K562 (cell line): ENCODE measurements around the gene MAP4K1. TPM values are rescaled to one million over a fixed set of nuclear protein-coding genes. Genes with fewer than 3 reads are reported as not detected.

Source experiments
- ATF7 ChIP-seq: fragments of 450-650 bp; IDR thresholded peaks from 2 replicates; pipeline ENCODE4 v1.7.1; 2014; ENCODE audit warnings: mild to moderate bottlenecking, moderate library complexity
- BRF1 ChIP-seq: IDR thresholded peaks from 3 replicates; pipeline ENCODE4 v1.6.1; 2011; ENCODE audit warnings: borderline replicate concordance, mild to moderate bottlenecking; ENCODE audit not compliant: insufficient read length; ENCODE audit errors: extremely low read depth
- CEBPG ChIP-seq, 3 experiments: fragments of 200-800 bp in 1 of 3; sonication (Bioruptor generic) in 1 of 3; sonication (generic) in 1 of 3; formaldehyde crosslinking in 1 of 3; IDR thresholded peaks in 2 of 3; conservative IDR thresholded peaks in 1 of 3; 2 replicates each; pipeline versions ENCODE4 v1.6.1 to v1.8.0; 2016 to 2022; ENCODE audit warnings: missing compliant biosample characterization in 2 of 3, missing genetic modification characterization in 2 of 3, mild to moderate bottlenecking in 1 of 3, missing genetic modification reagents in 1 of 3
- CREBBP ChIP-seq: IDR thresholded peaks from one replicate; pipeline ENCODE4 v1.6.1; 2012; ENCODE audit warnings: low read depth, mild to moderate bottlenecking, control low read depth, inconsistent platforms, low read length
- ELK3 ChIP-seq: fragments of 450-650 bp; formaldehyde crosslinking; IDR thresholded peaks from 2 replicates; pipeline ENCODE4 v1.4.0; 2020; ENCODE audit warnings: mild to moderate bottlenecking
- FOXM1 ChIP-seq, 2 experiments: fragments of 450-650 bp in 1 of 2; sonication (generic) in 1 of 2; formaldehyde crosslinking in 1 of 2; IDR thresholded peaks; 2 replicates each; pipeline versions ENCODE4 v1.6.1 to v1.9.0; 2017 to 2022; ENCODE audit warnings: low read depth in 2 of 2, mild to moderate bottlenecking in 2 of 2, missing genetic modification reagents in 1 of 2, moderate library complexity in 1 of 2
- HSF4 ChIP-seq: fragments of 250-450 bp; sonication (Bioruptor Pico); IDR thresholded peaks from 2 replicates; pipeline ENCODE4 v2.1.2; 2022; ENCODE audit warnings: mild to moderate bottlenecking, moderate library complexity, borderline replicate concordance
- ID3 ChIP-seq, 2 experiments: fragments of 250-450 bp in 1 of 2; fragments of 450-650 bp in 1 of 2; sonication (Bioruptor Pico) in 1 of 2; IDR thresholded peaks; 2 replicates each; pipeline versions ENCODE4 v1.6.1 to v1.8.0; 2016 to 2021; ENCODE audit warnings: mild to moderate bottlenecking in 2 of 2, moderate library complexity in 2 of 2, missing compliant biosample characterization in 1 of 2, missing genetic modification characterization in 1 of 2
- NR4A1 ChIP-seq, 2 experiments: fragments of 250-450 bp in 1 of 2; fragments of 450-650 bp in 1 of 2; sonication (Bioruptor Pico) in 1 of 2; IDR thresholded peaks; 2 replicates each; pipeline versions ENCODE4 v1.4.0 to v1.6.1; 2016 to 2020; ENCODE audit warnings: mild to moderate bottlenecking in 2 of 2, missing compliant biosample characterization in 1 of 2, missing genetic modification characterization in 1 of 2, moderate library complexity in 1 of 2
- PHF20 ChIP-seq: fragments of 450-650 bp; IDR thresholded peaks from 2 replicates; pipeline ENCODE4 v1.6.1; 2018; ENCODE audit not compliant: partially characterized antibody
- PHTF2 ChIP-seq: fragments of 250-450 bp; sonication (Bioruptor Pico); IDR thresholded peaks from 2 replicates; pipeline ENCODE4 v1.5.0; 2021; ENCODE audit warnings: mild to moderate bottlenecking
- SMAD4 ChIP-seq: fragments of 250-450 bp; sonication (Bioruptor Pico); conservative IDR thresholded peaks from 2 replicates; pipeline ENCODE4 v1.8.0; 2021; ENCODE audit warnings: inconsistent platforms, mild to moderate bottlenecking, moderate library complexity
- SMARCE1 ChIP-seq: fragments of 450-650 bp; IDR thresholded peaks from 2 replicates; pipeline ENCODE4 v1.7.1; 2016; ENCODE audit warnings: mild to moderate bottlenecking
- TAF15 ChIP-seq: fragments of 200-400 bp; formaldehyde crosslinking; IDR thresholded peaks from 2 replicates; pipeline ENCODE4 v1.6.1; 2017; ENCODE audit warnings: mild to moderate bottlenecking, low read depth, low read length, moderate library complexity
- THRB ChIP-seq: fragments of 450-650 bp; formaldehyde crosslinking; conservative IDR thresholded peaks from 2 replicates; pipeline ENCODE4 v1.4.0; 2022; ENCODE audit warnings: mild to moderate bottlenecking, missing genetic modification characterization
- USF1 ChIP-seq: sonication (generic); formaldehyde crosslinking; IDR thresholded peaks from 2 replicates; pipeline ENCODE4 v1.9.0; 2022; ENCODE audit warnings: mild to moderate bottlenecking, missing genetic modification reagents
- XRCC4 ChIP-seq: IDR thresholded peaks from one replicate; pipeline ENCODE4 v1.6.1; 2011; ENCODE audit not compliant: insufficient read depth, insufficient read length; ENCODE audit errors: extremely low read depth
- ZBTB2 ChIP-seq: fragments of 450-650 bp; IDR thresholded peaks from 2 replicates; pipeline ENCODE4 v1.6.1; 2016; ENCODE audit warnings: antibody characterized with exemption
- ZNF311 ChIP-seq: fragments of 250-450 bp; sonication (Bioruptor Pico); IDR thresholded peaks from 2 replicates; pipeline ENCODE4 v1.4.0; 2020; ENCODE audit warnings: mild to moderate bottlenecking, moderate library complexity
- polyA plus RNA-seq, 8 experiments: library from polyadenylated mRNA; depleted of rRNA in 4 of 8; stranded (reverse) in 5 of 8; unstranded in 3 of 8; fragments of >200 nt; fragmentation: Nextera tagmentation in 2 of 8; fragmentation: Illumina TruSeq in 1 of 8; extraction: Ambion mirVana in 2 of 8; extraction: Trizol in 1 of 8; gene quantifications; 2 replicates each; pipeline versions ENCODE4 v1.2.1 to v1.2.3, GENCODE V29; 2011 to 2014; ENCODE audit warnings: inconsistent platforms in 1 of 8, missing spikeins in 1 of 8
- total RNA-seq, 7 experiments: library from RNA; depleted of rRNA in 6 of 7; stranded (reverse); fragments of >200 nt in 6 of 7; fragmentation: Illumina TruSeq in 2 of 7; extraction: Trizol in 2 of 7; gene quantifications; 2 replicates each; pipeline versions ENCODE4 v1.2.1 to v1.2.3, GENCODE V29; 2011 to 2021; ENCODE audit warnings: low replicate concordance in 1 of 7

MAP4K1 gene
- total and polyA plus RNA-seq, 9 of the 15 experiments (the other 6 are each of a cell fraction or from before 2014, with no cell fraction given): 0.14 to 3.2 (median 0.73) TPM; not detected in 1

GRCh38 chr19:38543807-38544568 is 73.8 kb downstream of the MAP4K1 start (continued):
- no peak for TF ChIP-seq CREBBP
- no peak for TF ChIP-seq ELK3 (CRISPR knock-in tag)
- no peak for TF ChIP-seq BRF1
- peak; percentile 52; the same call in 1 of the 2 replicates for TF ChIP-seq THRB
- peak; percentile 98 for TF ChIP-seq SMARCE1
- peak; percentile 49 for TF ChIP-seq PHF20
- TF ChIP-seq HSF4: no peak
- peak; percentile 91 for TF ChIP-seq FOXM1 (IDR thresholded peaks at IDR 0.05; ENCODE audit: low read depth)
- no peak for TF ChIP-seq FOXM1 (CRISPR knock-in tag; IDR thresholded peaks at IDR 0.05; ENCODE audit: low read depth)
- no peak; the same call in 1 of the 2 replicates for TF ChIP-seq SMAD4 (CRISPR knock-in tag)
- peak; percentile 88 for TF ChIP-seq CEBPG (CRISPR knock-in tag; IDR thresholded peaks at IDR 0.05)
- peak; percentile 85 to 88 for TF ChIP-seq CEBPG (tag; conservative IDR thresholded peaks at IDR 0.05 in 1 of 2, IDR thresholded peaks at IDR 0.05 in 1 of 2)
- no peak for TF ChIP-seq NR4A1 (CRISPR knock-in tag; IDR thresholded peaks at IDR 0.05)
- no peak for TF ChIP-seq NR4A1 (tag; IDR thresholded peaks at IDR 0.05)
- TF ChIP-seq XRCC4: no peak
- TF ChIP-seq PHTF2 (CRISPR knock-in tag): no peak
- peak; percentile 97 for TF ChIP-seq ATF7
- TF ChIP-seq TAF15: no peak
- peak; percentile 83 for TF ChIP-seq ZBTB2
- TF ChIP-seq ID3 (CRISPR knock-in tag; IDR thresholded peaks at IDR 0.05): no peak
- no peak; the same call in 1 of the 2 replicates for TF ChIP-seq ID3 (tag; IDR thresholded peaks at IDR 0.05)
- peak; percentile 69 for TF ChIP-seq USF1 (CRISPR knock-in tag)
- TF ChIP-seq ZNF311 (CRISPR knock-in tag): no peak
